OCI-M2 (cell line): ENCODE results near the gene CFAP20DC.
"Not testable (repeated sequence)": the region's sequence is repeated elsewhere in the genome, so short reads cannot be mapped to it uniquely, and the experiment has no call there.

Experiments
- DNase-seq: peaks from one replicate; lab custom pipeline; 2025; ENCODE audit not compliant: unreplicated experiment; lab: John Stamatoyannopoulos, UW

CFAP20DC gene

GRCh38 chr3:59049671-59050331, at the start of gene CFAP20DC:
CFAP20DC (minus strand) TSS chr3:59050025; CDS start chr3:59049631, 394 bp downstream.
- DNase-seq, result no peak

- DNase-seq, result not testable (repeated sequence)
These were observed 48.7 kb upstream of the CFAP20DC start for GRCh38 chr3:59098516-59098915.

DNA sequence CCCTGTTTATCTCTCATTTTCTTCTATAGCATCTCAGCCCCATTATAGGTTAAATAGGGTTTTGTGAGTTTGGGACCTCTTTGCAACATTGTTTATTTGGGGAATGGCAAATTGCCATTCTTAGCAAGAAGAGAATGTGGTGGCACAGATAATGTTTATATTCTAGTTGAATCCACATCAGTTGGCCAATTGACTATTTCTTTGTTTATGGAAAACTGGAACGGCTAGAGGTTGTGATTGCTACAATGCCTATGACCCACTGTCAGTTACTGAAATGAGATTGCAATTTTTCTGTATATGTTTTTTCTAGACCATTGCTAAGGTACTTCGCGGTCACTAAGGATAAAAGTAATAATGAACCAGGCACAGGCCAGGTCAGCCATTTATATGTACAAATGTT, 44.6 kb upstream of the CFAP20DC start:
- no peak for DNase-seq

DNA sequence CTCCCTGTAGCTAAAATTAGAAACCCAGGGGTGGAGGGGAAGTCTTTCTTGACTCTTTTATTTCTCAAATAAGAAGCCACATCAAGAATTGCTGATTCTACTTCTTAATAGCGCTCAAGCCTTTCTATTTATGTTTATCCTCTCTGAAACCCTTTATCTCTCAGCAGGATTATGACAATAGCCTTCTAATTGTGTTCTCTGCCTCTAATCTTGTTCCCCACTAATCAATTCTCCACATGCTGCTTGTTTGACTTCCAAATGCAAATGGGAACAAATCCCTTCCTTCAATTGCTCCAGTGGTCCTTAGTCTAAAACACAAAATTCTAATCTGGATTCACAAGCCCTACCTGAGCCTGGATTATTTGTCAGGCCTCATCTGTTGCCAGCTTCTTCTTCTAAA, 43.7 kb upstream of the CFAP20DC start:
- no peak for DNase-seq

- no peak for DNase-seq
These were observed 38.9 kb upstream of the CFAP20DC start for GRCh38 chr3:59088761-59089160.

DNA sequence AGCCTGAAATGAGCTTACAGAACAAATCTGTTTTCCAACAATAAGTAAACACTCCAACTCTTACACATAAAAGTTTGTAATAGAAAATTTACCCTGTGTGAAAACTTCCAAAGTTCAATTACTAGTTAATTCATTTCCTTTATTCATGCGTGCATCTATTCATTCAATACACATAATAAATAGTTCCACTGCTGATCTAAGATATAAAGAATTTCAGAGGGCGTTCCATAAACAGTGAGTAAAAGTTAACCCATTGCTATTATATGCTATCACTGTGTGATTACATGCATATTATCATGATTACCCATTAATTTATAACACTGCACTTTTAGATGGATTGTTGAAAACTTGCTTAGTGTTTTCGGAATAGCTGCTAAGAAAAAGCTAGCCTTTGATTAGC, 36.2 kb upstream of the CFAP20DC start:
- DNase-seq, result no peak

GRCh38 chr3:59084583-59084982, 34.8 kb upstream of the CFAP20DC start:
- no peak for DNase-seq

DNA sequence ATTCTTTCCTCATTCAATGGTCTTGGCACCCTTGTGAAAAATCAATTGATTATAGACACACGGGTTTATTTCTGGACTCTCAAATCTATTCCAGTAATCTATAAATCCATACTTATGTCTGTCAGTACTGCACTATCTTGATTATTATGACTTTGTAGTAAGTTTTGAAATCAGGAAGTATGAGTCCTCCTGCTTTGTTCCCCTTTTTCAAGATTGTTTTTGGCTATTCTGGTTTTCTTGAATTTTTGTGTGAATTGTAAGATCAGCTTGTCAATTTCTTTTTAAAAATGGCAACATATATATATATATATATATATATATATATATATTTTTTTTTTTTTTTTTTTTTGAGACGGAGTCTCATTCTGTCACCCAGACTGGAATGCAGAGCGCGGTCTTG, 32.3 kb upstream of the CFAP20DC start:
- no peak for DNase-seq

DNA sequence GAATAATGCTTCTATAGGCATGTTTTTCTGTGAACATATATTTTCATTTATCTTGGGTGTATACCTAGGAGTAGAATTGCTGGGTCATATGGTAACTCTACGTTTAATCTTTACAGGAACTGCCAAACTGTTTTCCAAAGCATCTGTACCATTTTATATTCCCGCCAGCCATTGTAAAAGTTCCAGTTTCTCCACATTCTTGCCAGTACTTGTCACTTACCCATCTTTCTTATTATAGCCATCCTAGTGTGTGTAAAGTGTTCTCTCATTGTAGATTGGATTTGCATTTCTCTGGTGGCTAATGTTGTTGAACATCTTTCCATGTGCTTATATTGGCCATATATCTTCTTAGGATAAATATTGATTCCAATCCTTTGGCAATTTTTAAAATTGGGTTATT, 31.2 kb upstream of the CFAP20DC start:
- DNase-seq, result no peak

GRCh38 chr3:59079962-59080361, 30.1 kb upstream of the CFAP20DC start:
- no peak for DNase-seq

- no peak for DNase-seq
These were observed 24.9 kb upstream of the CFAP20DC start for GRCh38 chr3:59074764-59075163.

DNA sequence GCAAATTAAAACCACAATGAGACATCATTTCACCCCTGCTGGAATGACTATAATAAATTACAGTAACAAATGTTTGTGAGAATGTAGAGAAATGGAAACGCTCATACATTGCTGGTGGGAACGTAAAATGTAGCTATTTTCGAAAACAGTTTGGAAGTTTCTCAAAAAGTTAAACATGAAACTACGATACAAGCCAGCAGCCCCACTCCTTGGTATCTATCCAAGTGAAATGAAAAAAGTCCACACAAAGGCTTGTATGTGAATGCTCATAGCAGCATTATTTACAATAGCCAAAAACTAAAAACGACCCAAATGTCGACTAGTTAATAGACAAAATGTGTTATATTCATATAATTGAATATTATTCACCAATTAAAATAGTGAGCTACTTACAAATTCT, 22.9 kb upstream of the CFAP20DC start:
- no peak for DNase-seq

GRCh38 chr3:59069838-59070237, 20.0 kb upstream of the CFAP20DC start:
- DNase-seq, result no peak

GRCh38 chr3:59065240-59065639, 15.4 kb upstream of the CFAP20DC start:
- no peak for DNase-seq

- no peak for DNase-seq
These were observed 14.9 kb upstream of the CFAP20DC start for GRCh38 chr3:59064728-59065127.

GRCh38 chr3:59064276-59064675, 14.5 kb upstream of the CFAP20DC start:
- no peak for DNase-seq

GRCh38 chr3:59056706-59057105, 6.9 kb upstream of the CFAP20DC start:
- no peak for DNase-seq

GRCh38 chr3:59052803-59053411, 3.1 kb upstream of the CFAP20DC start:
- no peak for DNase-seq

GRCh38 chr3:59050811-59051414, 1.1 kb upstream of the CFAP20DC start:
- not testable (repeated sequence) for DNase-seq

- DNase-seq, result no peak
These were observed 3.0 kb downstream of the CFAP20DC start for GRCh38 chr3:59046839-59047238.

GRCh38 chr3:59043391-59043790, 6.4 kb downstream of the CFAP20DC start:
- DNase-seq, result no peak

GRCh38 chr3:59040902-59041301, 8.9 kb downstream of the CFAP20DC start:
- DNase-seq, result no peak

DNA sequence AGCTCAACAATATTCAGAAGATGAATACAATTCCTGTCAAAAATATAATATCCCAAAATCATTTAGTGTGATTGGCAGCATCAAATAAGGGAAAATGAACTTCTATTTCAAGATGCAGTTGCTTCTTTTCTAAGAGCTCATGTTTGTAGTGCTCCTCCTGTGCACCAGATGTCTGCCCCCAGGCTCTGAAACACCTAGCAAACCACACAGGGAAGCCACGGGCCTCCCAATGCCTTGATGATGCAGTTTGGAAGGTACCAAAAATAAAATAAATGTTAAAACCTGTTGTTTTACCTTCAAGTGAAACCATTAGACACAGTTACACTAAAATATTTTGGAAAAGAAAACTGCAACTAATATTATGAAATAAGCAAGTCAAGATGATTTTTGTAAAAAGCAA, 22.2 kb downstream of the CFAP20DC start:
- no peak for DNase-seq
